Measurements from ENCODE around the gene STIMATE.

Gene STIMATE

GRCh38 chr3:52843108-52843865, 54.1 kb downstream of the STIMATE start:
- DNase-seq (ENCODE audit: low read depth in 1 of 2, low spot score in 1 of 2): no peak

GRCh38 chr3:52842424-52842823, 54.9 kb downstream of the STIMATE start:
- no peak for DNase-seq (ENCODE audit: low read depth in 1 of 2, low spot score in 1 of 2)

- DNase-seq (ENCODE audit: low read depth in 1 of 2, low spot score in 1 of 2): no peak
These were observed 55.4 kb downstream of the STIMATE start for GRCh38 chr3:52841981-52842340.

GRCh38 chr3:52841211-52841980, 56.0 kb downstream of the STIMATE start:
- no peak for DNase-seq (ENCODE audit: low read depth in 1 of 2, low spot score in 1 of 2)

- DNase-seq (ENCODE audit: low read depth in 1 of 2, low spot score in 1 of 2): no peak
These were observed 57.3 kb downstream of the STIMATE start for GRCh38 chr3:52839892-52840545.

- DNase-seq (ENCODE audit: low read depth in 1 of 2, low spot score in 1 of 2): no peak
These were observed 58.1 kb downstream of the STIMATE start for GRCh38 chr3:52839268-52839575.

GRCh38 chr3:52838561-52839267, 58.6 kb downstream of the STIMATE start:
- DNase-seq (ENCODE audit: low read depth in 1 of 2, low spot score in 1 of 2): no peak

- no peak for DNase-seq (ENCODE audit: low read depth in 1 of 2, low spot score in 1 of 2)
These were observed 60.4 kb downstream of the STIMATE start for GRCh38 chr3:52836986-52837385.

GRCh38 chr3:52836471-52836845, 60.9 kb downstream of the STIMATE start:
- no peak for DNase-seq (ENCODE audit: low read depth in 1 of 2, low spot score in 1 of 2)

GRCh38 chr3:52835766-52836470, 61.4 kb downstream of the STIMATE start:
- DNase-seq (ENCODE audit: low read depth in 1 of 2, low spot score in 1 of 2): no peak

- no peak for DNase-seq (ENCODE audit: low read depth in 1 of 2, low spot score in 1 of 2)
These were observed 62.4 kb downstream of the STIMATE start, which contains the start of gene MUSTN1 for GRCh38 chr3:52834871-52835501. TSS of gene MUSTN1 (minus strand) at chr3:52835019. CDS start at chr3:52834948, 71 bp downstream.

- DNase-seq (ENCODE audit: low read depth in 1 of 2, low spot score in 1 of 2): no peak
These were observed 64.1 kb downstream of the STIMATE start for GRCh38 chr3:52833202-52833601.

GRCh38 chr3:52831500-52832301, 65.6 kb downstream of the STIMATE start:
- no peak for DNase-seq (ENCODE audit: low read depth in 1 of 2, low spot score in 1 of 2)

GRCh38 chr3:52830535-52831258, 66.7 kb downstream of the STIMATE start, which contains the start of gene ITIH4:
TSS of gene ITIH4 (minus strand) at chr3:52830672. CDS start at chr3:52830642, 30 bp downstream.
- DNase-seq (ENCODE audit: low read depth in 1 of 2, low spot score in 1 of 2): no peak

- DNase-seq (ENCODE audit: low read depth in 1 of 2, low spot score in 1 of 2): no peak
These were observed 67.4 kb downstream of the STIMATE start for GRCh38 chr3:52829906-52830463.

- DNase-seq (ENCODE audit: low read depth in 1 of 2, low spot score in 1 of 2): no peak
These were observed 67.9 kb downstream of the STIMATE start for GRCh38 chr3:52829482-52829881.

- no peak for DNase-seq (ENCODE audit: low read depth in 1 of 2, low spot score in 1 of 2)
These were observed 69.4 kb downstream of the STIMATE start for GRCh38 chr3:52827866-52828376.

- DNase-seq (ENCODE audit: low read depth in 1 of 2, low spot score in 1 of 2): no peak
These were observed 69.9 kb downstream of the STIMATE start for GRCh38 chr3:52827441-52827840.
